Mesendoderm (in vitro differentiated cells): ENCODE measurements around the gene CORO2B.

ENCODE experiments used
- DNase-seq: peaks from one replicate; pipeline ENCODE4 v3.0.0; 2013
- H2AK5ac ChIP-seq: 2 replicates; pipeline ENCODE4 v1.6.1; 2013; ENCODE audit warnings: low read length, inconsistent platforms
- H2BK120ac ChIP-seq: 2 replicates; pipeline ENCODE4 v1.6.1; 2013; ENCODE audit warnings: low read depth, mild to moderate bottlenecking, low read length, moderate library complexity, mixed read lengths
- H2BK15ac ChIP-seq: replicated peaks from 2 replicates; pipeline ENCODE4 v1.6.1; 2013; ENCODE audit warnings: low read depth, mild to moderate bottlenecking, moderate library complexity
- H2BK5ac ChIP-seq: 2 replicates; pipeline ENCODE4 v1.6.1; 2013; ENCODE audit warnings: low read length, inconsistent platforms
- H3K18ac ChIP-seq: 2 replicates; pipeline ENCODE4 v1.6.1; 2013; ENCODE audit warnings: mild to moderate bottlenecking, low read length, mixed read lengths
- H3K23ac ChIP-seq: one replicate; pipeline ENCODE4 v1.6.1; 2013; ENCODE audit warnings: low read length
- H3K27ac ChIP-seq: 2 replicates; pipeline ENCODE4 v1.5.1; 2013; ENCODE audit warnings: low read depth, mild to moderate bottlenecking, inconsistent platforms, low read length, moderate library complexity
- H3K27me3 ChIP-seq: 2 replicates; pipeline ENCODE4 v1.6.1; 2013; ENCODE audit warnings: low read length, control low read depth, mild to moderate bottlenecking, inconsistent platforms; ENCODE audit not compliant: insufficient read depth, poor library complexity
- H3K36me3 ChIP-seq: 2 replicates; pipeline ENCODE4 v1.6.1; 2013; ENCODE audit warnings: low read length, inconsistent platforms; ENCODE audit not compliant: control insufficient read depth, insufficient read depth
- H3K4ac ChIP-seq: one replicate; pipeline ENCODE4 v1.6.1; 2013; ENCODE audit warnings: low read depth, mild to moderate bottlenecking, low read length, moderate library complexity
- H3K4me1 ChIP-seq: 2 replicates; pipeline ENCODE4 v1.6.1; 2013; ENCODE audit warnings: low read depth, low read length, inconsistent platforms; ENCODE audit not compliant: control insufficient read depth
- H3K4me2 ChIP-seq: 2 replicates; pipeline ENCODE4 v1.6.1; 2013; ENCODE audit warnings: low read length
- H3K4me3 ChIP-seq: 2 replicates; pipeline ENCODE4 v1.5.1; 2013; ENCODE audit warnings: mild to moderate bottlenecking, low read length
- H3K56ac ChIP-seq: one replicate; pipeline ENCODE4 v1.6.1; 2013; ENCODE audit warnings: low read length
- H3K79me1 ChIP-seq: 2 replicates; pipeline ENCODE4 v1.6.1; 2013; ENCODE audit warnings: low read length, inconsistent platforms
- H3K79me2 ChIP-seq: 2 replicates; pipeline ENCODE4 v1.6.1; 2013; ENCODE audit warnings: mild to moderate bottlenecking, low read length; ENCODE audit not compliant: control insufficient read depth, insufficient read depth
- H3K9ac ChIP-seq: 2 replicates; pipeline ENCODE4 v1.6.1; 2013; ENCODE audit warnings: low read length, inconsistent platforms
- H4K5ac ChIP-seq: one replicate; pipeline ENCODE4 v1.6.1; 2013; ENCODE audit warnings: low read length
- H4K8ac ChIP-seq: one replicate; pipeline ENCODE4 v1.6.1; 2013; ENCODE audit warnings: low read depth, mild to moderate bottlenecking, control low read depth, low read length, moderate library complexity
- WGBS: extraction: QIAGEN DNeasy Blood & Tissue Kit; methylation state at CpG from one replicate; pipeline ENCODE4 v1.1.7; 2013; ENCODE audit warnings: low lambda C conversion rate, missing lambda C conversion rate; ENCODE audit not compliant: insufficient coverage; ENCODE audit errors: extremely low coverage; 5-methylcytosine and 5-hydroxymethylcytosine counted together

CORO2B gene

DNA sequence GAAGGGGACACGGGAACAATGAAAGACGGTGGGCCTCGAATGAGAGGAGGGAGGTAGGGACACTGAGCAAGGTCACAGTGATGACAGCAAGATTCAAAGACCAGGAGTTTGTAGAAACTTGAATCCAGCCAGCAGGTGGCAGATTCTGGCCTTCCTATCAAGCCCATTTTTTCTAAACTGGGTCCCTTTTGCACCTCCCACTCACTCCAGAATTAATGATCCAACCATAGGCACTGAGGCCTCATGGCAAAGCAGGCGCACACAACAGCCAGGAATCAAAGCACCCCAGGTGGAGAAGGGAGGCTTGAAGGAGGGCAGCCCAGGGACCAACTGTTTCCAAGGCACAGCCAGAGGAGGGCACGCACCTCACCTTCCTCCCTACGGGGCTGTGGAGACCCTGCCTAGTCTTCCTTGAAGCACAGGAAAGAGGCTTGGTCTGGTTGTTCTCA, 151.7 kb downstream of the CORO2B start:
- no peak overlapping the region for H2BK120ac ChIP-seq

DNA sequence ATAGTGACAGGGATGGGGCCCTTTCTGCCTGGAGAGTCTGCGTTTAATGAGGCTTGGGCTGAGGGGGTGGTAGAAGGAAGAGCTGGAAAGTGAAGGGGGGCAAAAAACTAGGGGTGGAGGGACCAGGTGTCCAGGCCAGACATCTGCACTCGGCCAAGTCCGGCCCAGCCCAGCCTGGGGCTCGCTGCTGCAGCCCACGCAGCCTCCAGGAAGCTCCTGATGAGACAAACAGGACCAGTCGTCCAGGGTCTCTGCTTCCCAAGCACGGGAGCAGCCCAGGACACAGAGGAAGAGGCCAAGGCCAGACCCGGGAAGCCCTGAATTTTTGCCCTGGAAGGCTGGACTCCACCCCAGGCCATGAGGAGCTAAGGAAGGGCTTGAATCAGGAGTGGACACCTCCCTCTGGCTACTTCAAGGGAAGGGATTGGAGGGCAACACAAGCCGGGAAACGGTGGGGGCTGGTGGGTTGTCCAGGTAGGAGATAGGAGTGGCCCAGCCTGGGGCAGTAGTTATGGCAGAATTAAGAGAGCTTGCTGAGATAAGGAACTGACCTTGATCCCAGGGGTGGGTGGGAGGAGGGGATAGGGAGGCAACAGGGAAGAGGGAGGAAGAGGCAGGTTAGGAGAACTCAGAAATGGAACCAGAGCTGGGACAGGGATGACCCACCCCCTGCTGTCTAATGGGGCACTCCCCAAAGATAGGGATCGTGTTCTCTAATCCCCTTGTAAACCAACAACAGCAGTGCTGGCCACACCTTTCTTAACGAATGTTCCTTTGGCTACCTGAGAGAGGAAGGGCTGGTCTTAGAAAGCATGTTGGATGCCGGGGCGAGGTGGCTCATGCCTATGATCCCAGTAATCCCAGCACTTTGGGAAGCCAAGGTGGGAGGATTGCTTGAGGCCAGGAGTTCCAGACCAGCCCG, 152.4 kb downstream of the CORO2B start:
- Histone ChIP-seq H2AK5ac (no peak overlapping the region), H3K27me3 (no peaks in the 10 kb centered on the region), H3K9ac (no peak overlapping the region), H3K4me2 (no peak overlapping the region), H2BK120ac (no peak overlapping the region), H4K5ac (no peak overlapping the region), H3K79me1 (no peaks in the 10 kb centered on the region), H3K4me3 (no peak overlapping the region), H3K23ac (no peak overlapping the region), H3K4me1 (peaks cover 1% of the 10 kb centered on the region), H4K8ac (no peak overlapping the region), H3K18ac (no peak overlapping the region), H3K4ac (no peak overlapping the region), H3K56ac (peak overlapping the region; percentile 62), H3K36me3 (no peaks in the 10 kb centered on the region), H2BK15ac (no peak overlapping the region), H3K79me2 (no peaks in the 10 kb centered on the region), H3K27ac (no peak overlapping the region), H2BK5ac (no peak overlapping the region)
- no CpG with 5 or more reads among the region's 15 CpGs for WGBS
- peak; percentile 72 for DNase-seq

More for the DNA sequence above, 151.7 kb downstream of the CORO2B start:
- no peaks in the 10 kb centered on the region for H3K79me2 ChIP-seq
- no peak overlapping the region for H2BK15ac ChIP-seq
- H4K5ac ChIP-seq = no peak overlapping the region
- H3K4me1 ChIP-seq = peaks cover 1% of the 10 kb centered on the region
- no peak overlapping the region for H3K23ac ChIP-seq
- H3K9ac ChIP-seq = no peak overlapping the region
- H3K79me1 ChIP-seq = no peaks in the 10 kb centered on the region
- H3K18ac ChIP-seq = no peak overlapping the region
- no peak overlapping the region for H2BK5ac ChIP-seq
- peak overlapping the region; percentile 62 for H3K56ac ChIP-seq
- H3K36me3 ChIP-seq = no peaks in the 10 kb centered on the region
- H4K8ac ChIP-seq = no peak overlapping the region
- no peak overlapping the region for H2AK5ac ChIP-seq
- H3K4me3 ChIP-seq = no peak overlapping the region
- H3K4ac ChIP-seq = no peak overlapping the region
- H3K27me3 ChIP-seq = no peaks in the 10 kb centered on the region
- no peak overlapping the region for H3K4me2 ChIP-seq
- WGBS = no CpG with 5 or more reads among the region's 6 CpGs
- peak; percentile 81 for DNase-seq
- H3K27ac ChIP-seq = no peak overlapping the region

DNA sequence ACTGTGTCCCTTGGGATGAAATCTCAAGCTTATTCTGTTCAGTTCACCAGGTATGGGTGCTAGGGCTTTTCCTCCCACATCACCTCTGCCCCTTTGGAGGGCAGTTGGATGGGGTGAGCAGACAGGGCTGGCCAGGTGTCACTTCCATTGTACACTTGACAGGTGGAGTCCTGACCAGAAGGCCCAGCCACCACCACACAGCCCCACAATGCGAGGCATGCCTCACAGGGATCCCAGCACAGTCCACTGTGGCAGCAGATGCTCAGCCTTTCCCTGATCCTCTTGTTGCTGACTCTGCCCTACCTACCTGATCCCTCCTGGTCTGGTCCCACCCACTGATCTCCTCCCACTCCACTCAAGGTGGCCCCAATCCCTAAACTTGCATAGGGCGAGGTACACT, 153.7 kb downstream of the CORO2B start:
- Histone ChIP-seq H3K27ac (no peak overlapping the region), H3K4ac (no peak overlapping the region), H3K4me2 (no peak overlapping the region), H2BK5ac (no peak overlapping the region), H3K23ac (no peak overlapping the region), H2AK5ac (no peak overlapping the region), H4K5ac (no peak overlapping the region), H3K79me1 (no peaks in the 10 kb centered on the region), H3K56ac (peak overlapping the region; percentile 20), H3K9ac (no peak overlapping the region), H3K36me3 (no peaks in the 10 kb centered on the region), H3K18ac (no peak overlapping the region), H3K27me3 (no peaks in the 10 kb centered on the region), H4K8ac (no peak overlapping the region), H3K4me3 (no peak overlapping the region), H2BK120ac (no peak overlapping the region), H3K4me1 (peaks cover 1% of the 10 kb centered on the region), H2BK15ac (no peak overlapping the region), H3K79me2 (no peaks in the 10 kb centered on the region)
- WGBS = no CpG with 5 or more reads among the region's 2 CpGs
- DNase-seq = no peak

DNA sequence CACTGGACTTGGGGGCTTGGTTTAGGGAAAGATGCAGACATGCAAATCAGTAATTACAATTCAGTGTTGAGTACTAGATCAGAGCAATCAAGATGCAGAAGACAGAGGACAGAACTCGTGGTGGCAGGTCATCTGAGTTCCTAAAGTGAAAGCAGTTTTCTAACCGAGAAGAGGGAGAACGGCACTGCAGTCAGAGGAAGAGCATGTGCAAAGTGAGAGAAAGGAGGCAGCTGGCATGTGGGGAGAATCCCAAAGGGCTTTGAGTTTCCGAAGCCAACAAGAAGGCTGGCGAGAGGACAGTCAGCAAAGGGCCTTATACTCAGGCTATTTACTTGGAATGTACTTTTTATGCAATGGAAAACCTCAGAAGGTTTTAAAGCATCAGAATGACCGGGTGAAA, 154.9 kb downstream of the CORO2B start:
- H2BK120ac ChIP-seq = no peak overlapping the region
- H2BK5ac ChIP-seq = no peak overlapping the region
- H2BK15ac ChIP-seq = no peak overlapping the region
- peak overlapping the region; percentile 48 for H2AK5ac ChIP-seq
- no peak overlapping the region for H3K23ac ChIP-seq
- DNase-seq = no peak
- no peak overlapping the region for H4K8ac ChIP-seq
- no peaks in the 10 kb centered on the region for H3K79me1 ChIP-seq
- H3K4me1 ChIP-seq = peaks cover 1% of the 10 kb centered on the region
- no peak overlapping the region for H3K4me2 ChIP-seq
- no peak overlapping the region for H3K27ac ChIP-seq
- no peaks in the 10 kb centered on the region for H3K27me3 ChIP-seq
- H3K18ac ChIP-seq = no peak overlapping the region
- H3K79me2 ChIP-seq = no peaks in the 10 kb centered on the region
- no peak overlapping the region for H4K5ac ChIP-seq
- H3K36me3 ChIP-seq = no peaks in the 10 kb centered on the region
- WGBS = no CpG with 5 or more reads among the region's 6 CpGs
- H3K4ac ChIP-seq = no peak overlapping the region
- no peak overlapping the region for H3K9ac ChIP-seq
- H3K4me3 ChIP-seq = no peak overlapping the region
- no peak overlapping the region for H3K56ac ChIP-seq

DNA sequence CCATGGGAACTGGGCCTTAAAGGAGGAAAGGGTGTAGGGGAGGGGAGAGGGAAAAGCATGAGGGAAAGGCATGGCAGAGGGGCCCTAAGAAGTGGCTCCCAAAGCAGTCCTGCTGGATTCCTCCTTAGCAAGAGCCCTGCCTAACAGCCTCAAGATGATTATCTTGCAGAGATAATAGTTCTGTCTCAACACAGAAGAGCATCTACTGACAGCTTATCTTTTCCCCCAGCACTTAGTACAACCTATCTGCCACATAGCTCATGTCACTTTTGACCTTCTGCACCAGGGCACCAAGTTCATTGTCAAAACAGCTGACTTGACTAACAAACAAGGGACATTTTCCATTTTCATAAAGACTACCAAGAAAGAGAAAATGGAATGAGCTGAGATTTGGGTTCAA, 155.6 kb downstream of the CORO2B start:
- peaks cover 1% of the 10 kb centered on the region for H3K4me1 ChIP-seq
- H3K56ac ChIP-seq = no peak overlapping the region
- no peak overlapping the region for H3K23ac ChIP-seq
- no peak overlapping the region for H2AK5ac ChIP-seq
- no peak overlapping the region for H3K4me2 ChIP-seq
- H3K4me3 ChIP-seq = no peak overlapping the region
- peak; percentile 77 for DNase-seq
- H2BK120ac ChIP-seq = no peak overlapping the region
- no peak overlapping the region for H3K4ac ChIP-seq
- H3K79me1 ChIP-seq = no peaks in the 10 kb centered on the region
- H3K9ac ChIP-seq = no peak overlapping the region
- no peak overlapping the region for H2BK15ac ChIP-seq
- H3K36me3 ChIP-seq = no peaks in the 10 kb centered on the region
- H3K18ac ChIP-seq = no peak overlapping the region
- H4K5ac ChIP-seq = no peak overlapping the region
- no peak overlapping the region for H2BK5ac ChIP-seq
- H3K27me3 ChIP-seq = no peaks in the 10 kb centered on the region
- H4K8ac ChIP-seq = no peak overlapping the region
- no peaks in the 10 kb centered on the region for H3K79me2 ChIP-seq
- H3K27ac ChIP-seq = no peak overlapping the region

DNA sequence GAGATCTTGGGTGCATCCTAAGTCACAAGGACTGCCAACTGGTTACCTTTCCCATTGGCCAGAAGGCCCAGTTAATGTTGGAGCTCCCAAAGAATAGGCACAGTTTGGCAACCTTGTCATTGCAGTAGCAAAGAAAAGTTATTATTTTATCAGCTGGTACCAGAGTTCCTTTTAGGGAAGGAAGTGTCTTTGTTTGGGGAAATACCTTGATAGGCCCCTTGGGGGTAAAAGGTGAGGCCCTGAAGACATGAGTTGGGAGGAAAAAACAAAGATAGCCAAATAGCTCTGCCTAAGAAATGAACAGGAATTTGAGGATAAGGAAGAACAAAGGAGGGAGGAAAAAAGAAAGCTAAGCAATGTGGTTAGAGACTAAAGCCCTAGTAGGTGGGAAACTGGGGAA, 156.1 kb downstream of the CORO2B start:
- Histone ChIP-seq H3K27me3 (no peaks in the 10 kb centered on the region), H3K79me1 (no peaks in the 10 kb centered on the region), H3K4me2 (no peak overlapping the region), H3K9ac (no peak overlapping the region), H4K8ac (no peak overlapping the region), H2BK5ac (no peak overlapping the region), H2BK15ac (no peak overlapping the region), H4K5ac (no peak overlapping the region), H3K4me1 (peaks cover 1% of the 10 kb centered on the region), H3K79me2 (no peaks in the 10 kb centered on the region), H3K4me3 (no peak overlapping the region), H3K27ac (no peak overlapping the region), H3K56ac (no peak overlapping the region), H2BK120ac (no peak overlapping the region), H3K23ac (no peak overlapping the region), H3K36me3 (no peaks in the 10 kb centered on the region), H3K4ac (no peak overlapping the region), H2AK5ac (no peak overlapping the region), H3K18ac (no peak overlapping the region)
- DNase-seq = peak; percentile 7
